Measurements from ENCODE around the gene ACSF2. TPM values are rescaled to one million over a fixed set of nuclear protein-coding genes. Genes with fewer than 3 reads are reported as not detected.

The ACSF2 gene
- total and polyA plus RNA-seq, 8 donors: 60.9 to 148 (median 124) TPM

DNA sequence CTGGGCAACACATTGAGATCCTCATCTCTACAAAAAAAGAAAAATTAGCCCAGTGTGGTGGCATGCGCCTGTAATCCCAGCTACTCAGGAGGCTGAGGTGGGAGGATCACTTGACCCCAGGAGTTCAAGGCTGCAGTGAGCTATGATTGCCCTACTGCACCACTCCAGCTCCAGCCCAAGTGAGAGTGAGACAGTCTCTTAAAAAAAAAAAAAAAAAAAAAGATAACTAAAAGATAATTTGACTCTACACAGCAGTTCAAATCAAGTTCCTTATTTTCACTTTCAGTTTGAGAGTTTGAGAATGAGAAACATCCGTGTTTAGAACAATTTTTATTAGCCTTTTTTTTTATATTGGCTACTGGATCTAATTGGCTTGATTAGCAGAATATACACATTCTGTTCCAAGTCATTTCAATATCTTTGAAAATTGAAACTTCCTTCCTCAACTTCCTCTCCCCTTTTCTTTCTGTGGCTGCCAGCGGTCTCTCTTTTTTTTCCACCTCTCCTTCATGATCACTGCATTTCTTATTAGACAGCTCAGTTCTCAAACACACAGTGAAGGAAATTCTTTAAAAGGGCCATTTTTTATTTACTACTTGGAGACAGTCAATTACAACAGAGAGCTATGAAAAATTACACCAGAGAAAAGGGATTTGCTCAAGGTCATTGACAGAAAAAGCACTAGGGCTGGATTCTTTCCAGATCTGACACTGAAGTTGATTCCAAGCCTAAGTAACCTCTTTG, 4.5 kb upstream of the ACSF2 start:
- H3K9me3 ChIP-seq: no peaks in the 10 kb centered on the region
- no peak for TF ChIP-seq CTCF (IDR thresholded peaks at IDR 0.05)
- no peaks in the 10 kb centered on the region for H3K27me3 ChIP-seq
- DNase-seq (no peak), ATAC-seq (no peak)
- intact Hi-C loops (cut with DNase I): no loop called here
- peaks cover 20 to 53% of the 10 kb centered on the region in 2 donors for H3K4me1 ChIP-seq
- peak overlapping the region; percentile 45 to 72 for H3K27ac ChIP-seq
- H3K36me3 ChIP-seq: no peaks in the 10 kb centered on the region
- H3K4me3 ChIP-seq: peak overlapping the region in 1 of 2 donors; percentile 13

DNA sequence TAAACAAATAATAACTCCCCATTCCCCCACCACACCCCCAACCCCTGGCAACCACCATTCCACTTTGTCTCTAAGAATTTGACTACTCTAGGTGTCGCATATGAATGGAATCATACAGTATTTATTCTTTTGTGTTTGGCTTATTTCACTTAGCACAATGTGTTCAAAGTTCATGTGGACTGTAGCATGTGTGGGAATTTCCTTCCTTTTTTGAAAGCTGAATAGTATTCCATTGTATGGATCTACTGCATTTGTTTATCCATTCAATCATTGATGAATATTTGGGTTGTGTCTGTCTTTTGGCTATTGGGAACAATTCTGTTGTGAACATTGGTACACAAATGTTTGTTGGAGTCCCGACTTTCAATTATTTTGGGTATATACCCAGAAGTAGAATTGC, 3.3 kb upstream of the ACSF2 start:
- DNase-seq: no peak

DNA sequence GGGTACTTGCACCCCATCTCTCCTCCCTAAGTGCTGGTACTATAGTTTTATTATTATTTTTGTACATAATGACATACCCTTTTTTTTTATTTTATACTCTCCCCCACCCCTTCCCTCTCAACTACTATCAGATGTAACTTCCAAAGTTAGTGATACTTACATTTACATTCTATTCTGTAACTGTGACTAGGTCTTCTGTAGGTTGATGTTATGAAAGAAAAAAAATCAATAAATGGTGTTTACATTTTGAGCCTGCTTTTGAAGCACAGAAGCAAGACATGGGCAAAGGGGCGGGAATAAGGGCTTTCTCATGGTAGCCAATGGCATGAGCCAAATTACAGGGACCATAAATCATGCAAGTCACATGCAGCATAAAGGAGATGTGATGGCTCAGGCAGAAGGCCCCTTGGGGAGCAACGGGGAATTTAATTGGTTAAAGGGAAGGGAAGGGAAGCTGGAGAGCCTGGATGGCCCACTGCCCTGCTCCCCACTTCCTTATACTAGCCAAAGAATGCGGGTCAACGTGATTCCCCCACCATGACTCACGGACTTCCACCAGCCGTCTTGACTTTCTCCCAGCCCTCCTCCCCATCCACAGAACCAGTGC, 2.4 kb upstream of the ACSF2 start:
- no peaks in the 10 kb centered on the region for H3K9me3 ChIP-seq
- no peak for TF ChIP-seq CTCF (IDR thresholded peaks at IDR 0.05)
- no peaks in the 10 kb centered on the region for H3K36me3 ChIP-seq
- peak overlapping the region; percentile 55 to 56 for H3K27ac ChIP-seq
- H3K4me3 ChIP-seq: no peak overlapping the region
- H3K27me3 ChIP-seq: no peaks in the 10 kb centered on the region
- ATAC-seq: peak; percentile 13
- peaks cover 20 to 68% of the 10 kb centered on the region in 2 donors for H3K4me1 ChIP-seq
- intact Hi-C loops (cut with DNase I): no loop called here
- peak in 2 of 4 donors; percentile 18 to 64 for DNase-seq

More for the DNA sequence above, 3.3 kb upstream of the ACSF2 start:
- Histone ChIP-seq H3K36me3 (no peaks in the 10 kb centered on the region), H3K4me1 (peaks cover 20 to 65% of the 10 kb centered on the region in 2 donors), H3K27ac (no peak overlapping the region), H3K27me3 (no peaks in the 10 kb centered on the region), H3K9me3 (no peaks in the 10 kb centered on the region), H3K4me3 (no peak overlapping the region)
- intact Hi-C loops (cut with DNase I): no loop called here
- no peak for TF ChIP-seq CTCF (IDR thresholded peaks at IDR 0.05)
- no peak for ATAC-seq

DNA sequence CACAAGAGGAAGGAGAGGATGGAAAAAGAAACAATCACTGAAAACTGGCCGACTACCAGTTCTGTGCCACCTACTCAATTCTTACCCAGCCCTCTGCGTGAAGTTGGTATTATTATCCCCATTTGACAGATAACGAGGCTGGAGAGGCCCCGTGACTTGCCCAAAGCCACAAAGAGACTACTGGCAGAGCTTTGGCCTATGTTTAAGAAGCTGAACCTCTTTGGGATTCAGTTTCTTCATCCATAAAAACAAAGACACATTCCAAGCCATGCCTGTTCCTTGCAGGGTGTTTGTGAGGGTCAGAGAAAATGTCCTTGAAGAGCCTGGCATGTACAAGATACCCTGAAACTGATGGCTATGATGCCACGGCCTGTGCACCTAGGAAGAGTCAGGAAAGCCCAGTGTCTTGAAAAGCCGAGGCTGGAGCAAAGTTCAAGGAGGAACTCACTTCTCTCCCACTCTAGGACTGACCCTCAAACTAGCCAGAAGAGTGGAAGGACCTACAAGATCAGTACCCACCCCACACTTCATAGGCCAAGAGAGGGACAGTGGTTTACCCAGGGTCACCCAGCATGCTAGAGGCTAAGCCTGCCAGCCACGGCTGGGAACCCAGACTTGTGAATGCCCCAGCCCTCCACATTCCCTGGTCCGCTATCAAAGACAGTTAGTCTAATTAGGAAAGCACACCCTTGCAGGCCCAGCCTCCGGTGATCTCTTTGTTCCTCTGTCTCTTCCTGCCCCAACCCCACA, 1.6 kb upstream of the ACSF2 start:
- Histone ChIP-seq H3K9me3 (no peaks in the 10 kb centered on the region), H3K27me3 (no peaks in the 10 kb centered on the region), H3K4me1 (peaks cover 20 to 71% of the 10 kb centered on the region in 2 donors), H3K36me3 (no peaks in the 10 kb centered on the region), H3K4me3 (no peak overlapping the region), H3K27ac (peak overlapping the region; percentile 55 to 56)
- DNase-seq: no peak
- no peak for TF ChIP-seq CTCF (IDR thresholded peaks at IDR 0.05)
- ATAC-seq: no peak
- intact Hi-C loops (cut with DNase I): no loop called here
